NCI-H146 (cell line): ENCODE measurements around the gene GXYLT2.

ENCODE experiments used
- DNase-seq: peaks from one replicate; lab custom pipeline; 2025; lab: John Stamatoyannopoulos, UW

Gene GXYLT2

GRCh38 chr3:72887705-72888545 lies at the start of gene GXYLT2:
Gene GXYLT2 (plus strand): TSS chr3:72888046. CDS start chr3:72888234, 188 bp downstream.
- DNase-seq: peak; percentile 64

- DNase-seq: no peak
Measured at GRCh38 chr3:72839057-72839456, 48.8 kb upstream of the GXYLT2 start.

GRCh38 chr3:72844436-72844993 lies 43.3 kb upstream of the GXYLT2 start:
- DNase-seq: no peak

GRCh38 chr3:72846166-72846565 lies 41.7 kb upstream of the GXYLT2 start:
- no peak for DNase-seq

- DNase-seq: no peak
Measured at GRCh38 chr3:72847282-72847681, 40.6 kb upstream of the GXYLT2 start.

- DNase-seq: peak; percentile 89
Measured at GRCh38 chr3:72847751-72848702, 39.8 kb upstream of the GXYLT2 start, which contains the start of gene SHQ1. Gene SHQ1 (minus strand): TSS chr3:72848445. CDS start chr3:72848340, 105 bp downstream.

GRCh38 chr3:72848703-72849081 lies 39.2 kb upstream of the GXYLT2 start:
- no peak for DNase-seq

GRCh38 chr3:72855001-72855400 lies 32.8 kb upstream of the GXYLT2 start:
- DNase-seq: no peak

- DNase-seq: no peak
Measured at GRCh38 chr3:72860053-72860452, 27.8 kb upstream of the GXYLT2 start.

- DNase-seq: no peak
Measured at GRCh38 chr3:72860846-72861245, 27.0 kb upstream of the GXYLT2 start.

GRCh38 chr3:72862314-72863090 lies 25.3 kb upstream of the GXYLT2 start:
- DNase-seq: no peak

GRCh38 chr3:72872183-72872582 lies 15.7 kb upstream of the GXYLT2 start:
- no peak for DNase-seq

- no peak for DNase-seq
Measured at GRCh38 chr3:72887343-72887704, 522 bp upstream of the GXYLT2 start.

GRCh38 chr3:72888546-72889309 lies 882 bp downstream of the GXYLT2 start:
- no peak for DNase-seq

- no peak for DNase-seq
Measured at GRCh38 chr3:72889310-72890165, 1.7 kb downstream of the GXYLT2 start.

- DNase-seq: no peak
Measured at GRCh38 chr3:72890166-72890925, 2.5 kb downstream of the GXYLT2 start.

GRCh38 chr3:72891053-72891855 lies 3.4 kb downstream of the GXYLT2 start:
- DNase-seq: no peak

GRCh38 chr3:72892081-72892775 lies 4.4 kb downstream of the GXYLT2 start:
- DNase-seq: no peak
